ENCODE data around the gene SULF2. TPM values are rescaled to one million over a fixed set of nuclear protein-coding genes. Genes with fewer than 3 reads are reported as not detected.

SULF2 gene
- total RNA-seq, 1 donor from 2014 or later: 24.0 TPM

- Mint-ChIP-seq H3K27ac (no peak overlapping the region), H3K4me1 (peaks cover 33% of the 10 kb centered on the region), H3K9me3 (peaks cover 7% of the 10 kb centered on the region), H3K4me3 (no peak overlapping the region), H3K27me3 (ENCODE audit: insufficient read depth, low read depth) (peaks cover 16% of the 10 kb centered on the region), H3K36me3 (no peaks in the 10 kb centered on the region)
- Histone ChIP-seq H3K36me3 (no peaks in the 10 kb centered on the region), H3K9ac (no peak overlapping the region), H3K9me3 (ENCODE audit: low read depth) (no peaks in the 10 kb centered on the region), H3K4me3 (no peak overlapping the region), H2AFZ (replicated peaks) (no peak overlapping the region), H3K27ac (no peak overlapping the region), H3K27me3 (no peaks in the 10 kb centered on the region), H3K4me1 (peaks cover 10% of the 10 kb centered on the region), H3K79me2 (ENCODE audit: low read depth) (peaks cover 7% of the 10 kb centered on the region), H3F3A (ENCODE audit: low read depth) (peaks cover 6% of the 10 kb centered on the region), H3K4me2 (no peak overlapping the region), H4K20me1 (ENCODE audit: low read depth) (no peaks in the 10 kb centered on the region)
- DNase-seq (ENCODE audit: low spot score): no peak
- TF ChIP-seq EZH2 (IDR thresholded peaks at IDR 0.05): no peak
- no peak for TF ChIP-seq EZH2phosphoT487 (IDR thresholded peaks at IDR 0.05)
- TF ChIP-seq CTCF (IDR thresholded peaks at IDR 0.05): no peak
Observed at GRCh38 chr20:47775841-47776240, 9.4 kb downstream of the SULF2 start.

DNA sequence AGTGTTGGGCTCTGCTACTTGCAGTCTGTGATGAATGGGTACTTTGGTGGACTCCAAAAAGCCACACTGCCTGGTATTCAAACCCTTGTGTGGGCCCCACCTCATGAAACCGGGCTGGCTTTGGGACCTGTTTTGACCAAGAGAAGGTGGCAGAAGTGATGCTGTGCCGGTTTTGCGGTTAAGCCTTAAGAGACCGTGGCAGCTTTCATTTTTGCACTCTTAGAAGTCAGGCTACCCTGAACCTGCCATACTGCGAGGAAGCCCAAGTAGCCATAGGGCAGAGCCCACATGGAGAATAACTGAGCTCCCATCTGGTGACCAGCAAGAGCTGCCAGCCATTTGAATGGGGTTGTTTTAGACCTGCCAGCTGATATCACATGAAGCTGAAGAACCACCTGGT, 10.2 kb downstream of the SULF2 start:
- Mint-ChIP-seq H3K36me3 (peaks cover 5% of the 10 kb centered on the region), H3K9me3 (peaks cover 9% of the 10 kb centered on the region)

DNA sequence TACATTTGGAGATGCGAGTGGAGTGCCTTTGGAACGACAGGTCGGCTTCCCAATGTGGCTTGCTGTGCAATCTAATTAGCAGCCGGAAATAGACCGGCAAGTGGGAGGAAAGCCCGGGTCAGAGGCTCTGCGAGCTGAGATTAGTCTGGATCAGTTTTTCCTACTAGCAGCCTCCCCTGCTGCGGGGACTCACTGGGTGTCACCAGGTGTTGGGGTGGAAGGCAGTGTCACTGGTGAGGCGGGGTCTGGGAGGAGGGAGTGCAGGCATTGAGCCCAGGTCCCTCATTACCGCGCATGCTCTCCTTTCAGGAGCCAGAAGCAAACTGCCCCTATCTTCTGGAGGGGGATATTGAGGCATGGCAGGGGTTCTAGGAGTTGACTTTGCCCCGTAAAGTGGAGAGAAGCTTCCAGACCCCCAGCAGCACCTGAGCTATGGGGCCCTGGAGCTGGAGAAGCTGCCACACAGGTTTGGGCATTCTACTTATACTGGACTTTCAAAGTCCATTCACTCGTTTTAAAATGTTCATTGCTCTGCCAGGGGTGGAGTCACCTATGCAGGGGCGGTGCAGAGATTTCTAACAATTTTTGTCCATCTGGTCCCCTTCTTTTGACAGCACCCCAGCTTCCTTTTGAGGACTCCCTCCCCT, 11.0 kb downstream of the SULF2 start:
- Histone ChIP-seq H3K27ac (no peak overlapping the region), H3K4me3 (no peak overlapping the region), H4K20me1 (ENCODE audit: low read depth) (no peaks in the 10 kb centered on the region)

More for the DNA sequence above, 10.2 kb downstream of the SULF2 start:
- no peak for DNase-seq (ENCODE audit: low spot score)
- peaks cover 6% of the 10 kb centered on the region for H3F3A ChIP-seq (ENCODE audit: low read depth)
- H3K27ac ChIP-seq: no peak overlapping the region
- no peak overlapping the region for H2AFZ ChIP-seq (replicated peaks)
- no peak for TF ChIP-seq EZH2 (IDR thresholded peaks at IDR 0.05)
- TF ChIP-seq EZH2phosphoT487 (IDR thresholded peaks at IDR 0.05): no peak
- TF ChIP-seq CTCF (IDR thresholded peaks at IDR 0.05): no peak
- no peak overlapping the region for H3K4me2 ChIP-seq
- Mint-ChIP-seq H3K27me3 (ENCODE audit: insufficient read depth, low read depth) (peaks cover 12% of the 10 kb centered on the region), H3K27ac (no peak overlapping the region), H3K4me1 (peaks cover 25% of the 10 kb centered on the region), H3K4me3 (no peak overlapping the region)
- H3K9ac ChIP-seq: no peak overlapping the region
- peaks cover 7% of the 10 kb centered on the region for H3K79me2 ChIP-seq (ENCODE audit: low read depth)
- H3K4me1 ChIP-seq: peaks cover 10% of the 10 kb centered on the region
- H3K27me3 ChIP-seq: no peaks in the 10 kb centered on the region
- no peaks in the 10 kb centered on the region for H3K9me3 ChIP-seq (ENCODE audit: low read depth)
- no peaks in the 10 kb centered on the region for H4K20me1 ChIP-seq (ENCODE audit: low read depth)
- no peaks in the 10 kb centered on the region for H3K36me3 ChIP-seq
- no peak overlapping the region for H3K4me3 ChIP-seq

More for the DNA sequence above, 11.0 kb downstream of the SULF2 start:
- no peaks in the 10 kb centered on the region for H3K9me3 ChIP-seq (ENCODE audit: low read depth)
- H3K36me3 Mint-ChIP-seq: peaks cover 5% of the 10 kb centered on the region
- peaks cover 25% of the 10 kb centered on the region for H3K4me1 Mint-ChIP-seq
- H3F3A ChIP-seq (ENCODE audit: low read depth): peaks cover 6% of the 10 kb centered on the region
- peak overlapping the region; percentile 74 for H3K27ac Mint-ChIP-seq
- peaks cover 11% of the 10 kb centered on the region for H3K27me3 Mint-ChIP-seq (ENCODE audit: insufficient read depth, low read depth)
- no peak overlapping the region for H3K4me3 Mint-ChIP-seq
- no peak overlapping the region for H2AFZ ChIP-seq (replicated peaks)
- H3K4me1 ChIP-seq: peaks cover 10% of the 10 kb centered on the region
- peaks cover 13% of the 10 kb centered on the region for H3K9me3 Mint-ChIP-seq
- no peak overlapping the region for H3K9ac ChIP-seq
- no peaks in the 10 kb centered on the region for H3K36me3 ChIP-seq
- H3K79me2 ChIP-seq (ENCODE audit: low read depth): peaks cover 7% of the 10 kb centered on the region
- DNase-seq (ENCODE audit: low spot score): peak; percentile 38
- no peaks in the 10 kb centered on the region for H3K27me3 ChIP-seq
- H3K4me2 ChIP-seq: peak overlapping the region; percentile 17
- TF ChIP-seq EZH2phosphoT487 (IDR thresholded peaks at IDR 0.05): no peak
- TF ChIP-seq CTCF (IDR thresholded peaks at IDR 0.05): no peak
- no peak for TF ChIP-seq EZH2 (IDR thresholded peaks at IDR 0.05)
